Body of pancreas (tissue), 4 donors: ENCODE data around the gene CADPS.

Experiments
- POLR2A ChIP-seq, 3 donors: fragments of 450-650 bp; IDR thresholded peaks; one replicate each; pipeline ENCODE4 v1.6.1; 2016; ENCODE audit warnings: antibody characterized with exemption in 3 of 3, mild to moderate bottlenecking in 2 of 3
- TF ChIP-seq, protein P1 (sequence below), 7 experiments: fragments of 450-650 bp in 4 of 7; fragments of 200-600 bp in 3 of 7; sonication (generic) in 3 of 7; IDR thresholded peaks; one replicate each; pipeline ENCODE4 v1.5.1; 2016 to 2019; ENCODE audit warnings: antibody characterized with exemption in 7 of 7

DNA sequence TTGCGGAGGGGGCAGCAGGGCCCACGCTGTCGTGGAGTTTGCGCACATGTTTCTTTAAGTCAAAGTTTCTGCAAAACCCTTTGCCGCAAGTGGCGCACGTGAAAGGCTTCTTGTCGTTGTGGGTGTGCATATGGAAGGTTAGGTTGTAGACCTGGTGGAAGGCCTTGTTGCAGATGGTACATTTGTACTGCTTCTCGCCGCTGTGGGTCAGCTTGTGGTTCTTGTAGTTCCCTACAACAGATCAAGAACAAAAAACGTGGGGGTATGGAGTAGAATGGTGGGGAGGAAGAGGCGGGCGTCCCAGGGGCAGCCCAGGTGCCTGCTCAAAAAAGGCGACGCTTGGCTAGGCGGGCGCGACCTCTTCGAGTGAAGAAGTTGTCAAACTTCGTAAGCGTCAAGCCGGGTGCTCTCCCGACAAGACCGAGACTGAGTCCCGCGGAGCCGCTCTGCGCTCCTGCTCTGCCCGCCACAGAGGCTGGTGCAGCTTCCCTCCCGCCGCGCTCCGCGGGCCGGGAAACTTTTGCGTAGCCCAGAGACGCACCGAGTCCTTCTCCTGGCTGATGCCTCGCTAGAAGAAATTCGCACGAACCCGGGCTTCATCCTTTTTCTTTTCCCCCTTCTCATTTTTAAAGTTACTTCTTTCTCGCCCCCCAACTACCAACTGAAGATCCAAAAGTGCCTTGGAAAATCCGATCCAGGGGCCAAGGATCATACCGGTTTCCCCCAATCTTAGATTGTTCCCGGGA lies 504.9 kb downstream of the CADPS start:
- TF ChIP-seq, protein P1, sequence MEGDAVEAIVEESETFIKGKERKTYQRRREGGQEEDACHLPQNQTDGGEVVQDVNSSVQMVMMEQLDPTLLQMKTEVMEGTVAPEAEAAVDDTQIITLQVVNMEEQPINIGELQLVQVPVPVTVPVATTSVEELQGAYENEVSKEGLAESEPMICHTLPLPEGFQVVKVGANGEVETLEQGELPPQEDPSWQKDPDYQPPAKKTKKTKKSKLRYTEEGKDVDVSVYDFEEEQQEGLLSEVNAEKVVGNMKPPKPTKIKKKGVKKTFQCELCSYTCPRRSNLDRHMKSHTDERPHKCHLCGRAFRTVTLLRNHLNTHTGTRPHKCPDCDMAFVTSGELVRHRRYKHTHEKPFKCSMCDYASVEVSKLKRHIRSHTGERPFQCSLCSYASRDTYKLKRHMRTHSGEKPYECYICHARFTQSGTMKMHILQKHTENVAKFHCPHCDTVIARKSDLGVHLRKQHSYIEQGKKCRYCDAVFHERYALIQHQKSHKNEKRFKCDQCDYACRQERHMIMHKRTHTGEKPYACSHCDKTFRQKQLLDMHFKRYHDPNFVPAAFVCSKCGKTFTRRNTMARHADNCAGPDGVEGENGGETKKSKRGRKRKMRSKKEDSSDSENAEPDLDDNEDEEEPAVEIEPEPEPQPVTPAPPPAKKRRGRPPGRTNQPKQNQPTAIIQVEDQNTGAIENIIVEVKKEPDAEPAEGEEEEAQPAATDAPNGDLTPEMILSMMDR (IDR thresholded peaks at IDR 0.05): no peak
- no peak for TF ChIP-seq POLR2A (IDR thresholded peaks at IDR 0.05)
